Neural crest cell (in vitro differentiated cells): ENCODE measurements around the gene NAPA. TPM values are rescaled to one million over a fixed set of nuclear protein-coding genes. Genes with fewer than 3 reads are reported as not detected.

Source experiments
- DNase-seq: peaks from one replicate; pipeline ENCODE4 v3.0.0; 2021; ENCODE audit warnings: low read depth, mixed read lengths, low spot score
- H3K27ac Mint-ChIP-seq: one replicate; pipeline ENCODE4 v1.8.0; 2021; ENCODE audit warnings: mild to moderate bottlenecking, mixed read lengths; ENCODE audit not compliant: unreplicated experiment
- H3K27me3 Mint-ChIP-seq: 2 replicates; pipeline ENCODE4 v1.8.0; 2021; ENCODE audit warnings: low read depth, mild to moderate bottlenecking, mixed read lengths
- H3K36me3 Mint-ChIP-seq: 2 replicates; pipeline ENCODE4 v1.8.0; 2021; ENCODE audit warnings: low read depth, mild to moderate bottlenecking, mixed read lengths
- H3K4me1 Mint-ChIP-seq: 2 replicates; pipeline ENCODE4 v1.8.0; 2021; ENCODE audit warnings: mixed read lengths
- H3K4me3 Mint-ChIP-seq: one replicate; pipeline ENCODE4 v1.8.0; 2021; ENCODE audit warnings: mild to moderate bottlenecking, mixed read lengths
- H3K9me3 Mint-ChIP-seq: 2 replicates; pipeline ENCODE4 v1.8.0; 2021; ENCODE audit warnings: mixed read lengths
- total RNA-seq: library from RNA; stranded (reverse); gene quantifications from 2 replicates; pipeline ENCODE4 v1.2.1, GENCODE V29; 2021
- TF ChIP-seq, protein P1 (sequence below): fragments of 200-600 bp; sonication (generic); conservative IDR thresholded peaks from 2 replicates; pipeline ENCODE4 v1.5.0; 2021; ENCODE audit warnings: antibody characterized with exemption, mild to moderate bottlenecking

NAPA gene
- total RNA-seq, 1 donor from 2014 or later: 67.2 TPM

DNA sequence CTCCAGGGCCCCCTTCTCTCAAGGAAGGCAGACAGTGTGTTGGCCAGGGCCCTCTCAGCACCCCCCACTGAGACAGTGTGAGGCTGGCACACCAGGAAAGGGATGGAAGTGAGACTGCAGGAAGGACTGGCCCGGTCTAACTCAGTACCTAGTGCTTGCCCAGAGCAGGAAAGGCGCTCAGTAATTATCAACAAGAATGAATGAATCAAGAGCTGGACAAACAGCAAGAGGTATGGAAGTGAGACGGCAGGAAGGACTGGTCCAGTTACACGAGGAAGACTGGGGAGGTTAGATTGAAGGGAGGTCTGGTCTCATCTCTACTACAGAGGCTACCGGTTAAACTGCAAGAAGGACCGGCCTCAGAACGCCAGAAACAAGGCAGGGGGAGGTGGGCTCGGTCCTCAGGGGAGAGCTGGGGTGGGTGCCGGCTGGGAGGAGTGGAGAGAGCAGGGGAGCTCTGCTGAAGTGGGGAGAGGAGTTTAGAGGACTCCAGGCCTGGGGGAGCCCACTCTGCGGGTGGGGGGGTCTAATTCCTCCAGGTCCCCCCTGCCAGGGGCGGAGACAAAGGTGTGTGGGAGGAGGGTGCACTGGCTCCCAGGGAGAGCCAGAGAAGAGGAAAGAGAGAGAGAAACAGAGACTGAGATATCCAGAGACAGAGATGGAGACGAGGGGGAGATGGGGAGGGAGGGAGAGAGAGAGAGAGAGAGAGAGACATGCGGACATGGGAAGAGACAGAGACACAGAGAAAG is 44.2 kb downstream of the NAPA start:
- H3K27ac Mint-ChIP-seq: no peak overlapping the region

DNA sequence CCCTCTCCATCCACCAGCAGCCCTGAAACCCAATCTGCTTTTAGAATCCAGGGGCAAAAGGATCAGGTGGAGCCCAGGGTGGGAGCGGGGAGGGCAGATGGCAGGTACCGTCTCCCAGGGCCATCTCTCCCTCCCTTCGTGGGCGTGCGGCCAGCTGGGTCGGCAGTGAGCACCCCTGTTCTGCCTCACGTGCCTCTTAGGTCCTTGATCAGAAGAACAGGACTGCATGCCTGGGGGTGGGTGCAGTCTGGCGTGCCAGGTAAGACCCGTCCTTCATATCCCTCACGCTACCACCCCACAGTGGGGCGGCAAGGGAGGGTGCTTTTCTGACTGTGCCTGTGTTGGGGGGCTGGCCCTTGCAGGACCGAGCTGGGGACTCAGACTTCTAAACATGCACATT is 45.1 kb downstream of the NAPA start:
- no peak overlapping the region for H3K4me3 Mint-ChIP-seq
- TF ChIP-seq, protein P1, sequence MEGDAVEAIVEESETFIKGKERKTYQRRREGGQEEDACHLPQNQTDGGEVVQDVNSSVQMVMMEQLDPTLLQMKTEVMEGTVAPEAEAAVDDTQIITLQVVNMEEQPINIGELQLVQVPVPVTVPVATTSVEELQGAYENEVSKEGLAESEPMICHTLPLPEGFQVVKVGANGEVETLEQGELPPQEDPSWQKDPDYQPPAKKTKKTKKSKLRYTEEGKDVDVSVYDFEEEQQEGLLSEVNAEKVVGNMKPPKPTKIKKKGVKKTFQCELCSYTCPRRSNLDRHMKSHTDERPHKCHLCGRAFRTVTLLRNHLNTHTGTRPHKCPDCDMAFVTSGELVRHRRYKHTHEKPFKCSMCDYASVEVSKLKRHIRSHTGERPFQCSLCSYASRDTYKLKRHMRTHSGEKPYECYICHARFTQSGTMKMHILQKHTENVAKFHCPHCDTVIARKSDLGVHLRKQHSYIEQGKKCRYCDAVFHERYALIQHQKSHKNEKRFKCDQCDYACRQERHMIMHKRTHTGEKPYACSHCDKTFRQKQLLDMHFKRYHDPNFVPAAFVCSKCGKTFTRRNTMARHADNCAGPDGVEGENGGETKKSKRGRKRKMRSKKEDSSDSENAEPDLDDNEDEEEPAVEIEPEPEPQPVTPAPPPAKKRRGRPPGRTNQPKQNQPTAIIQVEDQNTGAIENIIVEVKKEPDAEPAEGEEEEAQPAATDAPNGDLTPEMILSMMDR: no peak
- no peaks in the 10 kb centered on the region for H3K9me3 Mint-ChIP-seq
- H3K4me1 Mint-ChIP-seq: peaks cover 15% of the 10 kb centered on the region
- DNase-seq: no peak
- peaks cover 70% of the 10 kb centered on the region for H3K27me3 Mint-ChIP-seq
- no peak overlapping the region for H3K27ac Mint-ChIP-seq
- no peaks in the 10 kb centered on the region for H3K36me3 Mint-ChIP-seq

More for the DNA sequence above, 44.2 kb downstream of the NAPA start:
- TF ChIP-seq, protein P1: no peak
- Mint-ChIP-seq H3K4me1 (peaks cover 15% of the 10 kb centered on the region), H3K36me3 (no peaks in the 10 kb centered on the region), H3K4me3 (no peak overlapping the region), H3K9me3 (no peaks in the 10 kb centered on the region), H3K27me3 (peaks cover 61% of the 10 kb centered on the region)
- no peak for DNase-seq

DNA sequence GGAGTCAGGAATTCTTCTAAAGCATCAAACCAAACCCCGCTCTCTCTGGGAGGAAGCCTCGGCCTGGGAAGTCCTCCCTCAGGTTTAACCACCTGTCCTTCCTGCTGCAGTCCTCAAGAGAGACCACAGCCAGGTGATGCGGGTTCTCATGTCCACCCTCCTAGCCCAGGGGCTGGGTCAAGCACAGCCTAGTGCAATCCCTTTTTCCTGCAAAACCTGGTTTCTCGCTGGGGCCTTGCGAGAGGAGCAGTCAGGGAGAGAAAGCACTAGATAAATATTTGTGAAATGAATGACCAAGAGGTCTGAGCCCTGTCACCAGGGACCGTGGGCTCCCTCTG is 45.5 kb downstream of the NAPA start:
- Mint-ChIP-seq H3K4me1 (peaks cover 15% of the 10 kb centered on the region), H3K36me3 (no peaks in the 10 kb centered on the region), H3K27ac (no peak overlapping the region), H3K4me3 (no peak overlapping the region), H3K27me3 (peaks cover 71% of the 10 kb centered on the region), H3K9me3 (no peaks in the 10 kb centered on the region)
- TF ChIP-seq, protein P1: no peak
- DNase-seq: no peak

DNA sequence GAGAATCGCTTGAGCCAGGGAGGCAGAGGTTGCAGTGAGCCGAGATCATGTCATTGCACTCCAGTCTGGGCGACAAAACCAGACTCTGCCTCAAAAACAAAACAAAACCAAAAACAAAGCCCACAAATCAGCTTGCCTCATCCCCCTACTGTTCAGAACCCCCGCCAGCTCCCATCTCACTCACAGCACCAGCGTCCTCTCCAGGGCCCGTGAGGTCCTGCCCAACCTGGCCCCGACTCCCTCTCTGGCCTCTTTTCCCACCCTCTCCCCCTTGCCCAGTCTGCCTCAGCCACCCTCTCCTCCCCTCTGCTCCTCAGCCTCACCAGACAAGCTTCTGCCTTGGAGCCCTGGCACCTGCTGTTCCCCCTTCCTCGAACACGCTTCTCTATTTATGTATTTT is 46.9 kb downstream of the NAPA start:
- TF ChIP-seq, protein P1: no peak
- Mint-ChIP-seq H3K27ac (no peak overlapping the region), H3K36me3 (no peaks in the 10 kb centered on the region), H3K27me3 (peaks cover 74% of the 10 kb centered on the region), H3K4me1 (peaks cover 15% of the 10 kb centered on the region), H3K4me3 (no peak overlapping the region), H3K9me3 (no peaks in the 10 kb centered on the region)
- no peak for DNase-seq

DNA sequence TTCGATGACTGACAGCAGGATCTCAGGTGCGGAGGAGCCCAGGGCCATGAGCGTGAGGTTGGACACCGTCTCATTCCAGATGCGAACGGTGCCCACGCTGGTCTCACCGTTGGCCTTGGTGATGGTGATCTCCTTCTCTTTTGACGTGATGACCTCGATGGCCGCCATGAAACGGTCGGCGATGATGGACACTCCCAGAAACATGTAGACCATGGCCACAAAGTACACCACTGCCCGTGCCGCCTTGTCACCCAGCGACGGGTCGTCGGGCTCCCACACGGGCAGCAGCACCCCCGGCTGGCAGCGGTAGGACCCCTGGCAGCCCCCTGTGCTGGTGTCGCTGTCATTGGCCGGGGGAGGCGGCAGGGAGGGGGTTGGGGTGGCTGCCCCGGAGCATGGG is 48.9 kb downstream of the NAPA start:
- no peak for DNase-seq
- peaks cover 70% of the 10 kb centered on the region for H3K27me3 Mint-ChIP-seq
- H3K4me3 Mint-ChIP-seq: no peak overlapping the region
- H3K9me3 Mint-ChIP-seq: no peaks in the 10 kb centered on the region
- TF ChIP-seq, protein P1: no peak
- no peak overlapping the region for H3K27ac Mint-ChIP-seq
- H3K36me3 Mint-ChIP-seq: no peaks in the 10 kb centered on the region
- H3K4me1 Mint-ChIP-seq: peaks cover 6% of the 10 kb centered on the region
